Stimulated activated CD4-positive, alpha-beta T cell treated with anti-CD3 and anti-CD28 coated beads, Interleukin-12 subunit alpha, Interleukin-12 subunit beta, amount 100 ng/mL, for 24 hours (primary cell): Measurements from ENCODE around the gene FAM83B.
"Not testable (repeated sequence)": the region's sequence is repeated elsewhere in the genome, so short reads cannot be mapped to it uniquely, and the experiment has no call there.

ENCODE experiments used
- DNase-seq, 2 experiments: peaks; one replicate each; pipeline ENCODE4 v3.0.0-alpha.2; 2020; ENCODE audit warnings: low read depth in 2 of 2

The FAM83B gene

GRCh38 chr6:54898767-54899166, 52.2 kb downstream of the FAM83B start:
- no peak for DNase-seq

- no peak for DNase-seq
These were observed 52.9 kb downstream of the FAM83B start for GRCh38 chr6:54899442-54899841.

DNA sequence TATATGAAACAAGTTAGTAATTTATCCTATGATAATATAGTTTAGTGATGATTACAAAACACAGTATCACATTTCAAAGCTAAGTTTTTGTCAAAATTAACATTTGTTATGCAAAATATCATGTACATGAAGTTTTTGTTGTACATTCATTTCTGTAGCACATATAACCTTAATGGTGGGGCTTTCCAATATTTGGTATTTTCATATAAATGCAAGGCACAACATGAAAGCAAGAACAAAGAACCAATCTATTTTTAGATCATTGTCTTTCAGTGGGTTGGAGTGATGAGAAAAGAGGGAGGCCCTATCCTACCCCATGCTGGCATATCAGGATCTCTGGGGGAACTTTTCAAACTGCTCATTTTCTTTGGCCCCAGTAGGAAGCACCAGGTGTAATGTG, 53.4 kb downstream of the FAM83B start:
- DNase-seq, result no peak

- no peak for DNase-seq
These were observed 54.1 kb downstream of the FAM83B start for GRCh38 chr6:54900666-54901065.

DNA sequence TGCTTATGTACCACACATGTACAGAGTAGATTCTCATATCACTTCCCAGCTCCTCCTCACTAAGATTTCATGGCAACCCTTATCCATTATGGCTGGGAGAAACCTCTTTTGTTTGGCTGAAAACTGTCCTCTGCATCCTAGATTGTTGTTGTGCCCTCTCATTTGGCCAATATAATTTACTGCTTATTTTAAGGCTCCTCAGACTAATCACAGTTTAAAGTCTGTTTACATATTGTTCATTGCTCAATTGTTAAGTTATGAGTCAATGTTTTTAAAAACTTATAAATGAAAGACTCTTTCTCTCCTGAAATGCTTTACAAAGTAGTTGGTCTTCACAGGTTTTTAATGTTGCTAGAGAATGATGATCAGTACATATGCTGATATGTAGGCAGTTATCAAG, 57.3 kb downstream of the FAM83B start:
- no peak for DNase-seq

DNA sequence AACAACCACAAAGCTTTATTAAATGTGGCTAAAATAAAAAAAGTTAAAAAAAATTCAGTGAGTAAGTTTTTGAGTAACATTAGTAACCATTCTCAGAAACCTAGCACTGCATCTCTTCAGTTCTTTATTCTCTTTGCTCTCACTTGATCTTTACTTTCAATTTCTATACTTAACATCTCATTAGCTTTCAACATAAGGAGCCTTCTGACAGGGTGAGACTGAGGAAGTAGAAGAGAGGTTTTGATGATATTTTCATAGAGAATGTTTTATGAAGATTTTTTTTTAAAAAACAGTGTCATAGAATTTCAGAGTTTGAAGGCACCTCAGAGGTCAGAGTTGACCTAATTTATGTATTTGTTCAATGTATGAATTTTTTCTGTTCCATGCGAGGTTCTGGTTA, 60.8 kb downstream of the FAM83B start:
- no peak for DNase-seq

GRCh38 chr6:54909184-54909583, 62.6 kb downstream of the FAM83B start:
- no peak for DNase-seq

DNA sequence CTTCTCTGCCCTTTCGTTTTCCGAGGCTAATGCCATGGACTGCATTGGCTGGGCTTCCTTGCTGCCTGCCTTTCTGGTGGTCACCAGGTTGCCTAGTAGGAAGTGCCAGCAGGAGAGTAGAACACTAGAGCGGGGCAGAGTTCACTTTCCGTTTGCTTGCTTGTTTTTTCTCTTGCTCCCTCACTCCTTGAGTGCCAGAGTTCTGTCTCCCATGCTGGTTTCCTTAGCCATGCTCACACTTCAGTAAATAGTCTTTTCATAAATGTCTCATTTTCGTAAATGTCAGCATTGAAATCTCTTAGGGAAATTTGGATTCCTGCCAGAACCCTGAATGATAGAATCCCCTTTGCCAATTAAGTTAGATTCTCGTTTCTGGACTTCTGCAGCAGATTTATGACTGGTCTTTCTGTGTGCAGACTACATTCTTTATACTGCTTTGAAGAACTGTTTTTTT, 63.9 kb downstream of the FAM83B start:
- no peak for DNase-seq

GRCh38 chr6:54910921-54911320, 64.3 kb downstream of the FAM83B start:
- DNase-seq, result no peak

DNA sequence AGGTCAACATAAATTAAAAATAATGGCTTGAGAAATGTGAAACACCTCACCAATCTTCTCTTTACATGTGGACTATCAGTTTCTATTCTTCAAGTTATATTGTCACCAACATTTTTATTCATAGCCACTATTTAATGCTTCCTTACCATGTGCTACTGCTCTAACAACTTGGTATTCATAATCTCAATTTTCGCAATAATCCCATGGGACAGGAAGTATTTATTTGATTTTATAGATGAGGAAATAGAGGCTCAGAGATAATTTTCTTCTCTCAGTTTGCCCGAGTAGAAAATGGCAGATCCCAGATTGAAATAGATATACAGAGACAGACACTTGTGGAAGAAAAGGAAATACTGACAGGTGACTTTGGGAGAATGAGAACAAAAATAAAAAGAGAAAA, 66.6 kb downstream of the FAM83B start:
- DNase-seq, result no peak

DNA sequence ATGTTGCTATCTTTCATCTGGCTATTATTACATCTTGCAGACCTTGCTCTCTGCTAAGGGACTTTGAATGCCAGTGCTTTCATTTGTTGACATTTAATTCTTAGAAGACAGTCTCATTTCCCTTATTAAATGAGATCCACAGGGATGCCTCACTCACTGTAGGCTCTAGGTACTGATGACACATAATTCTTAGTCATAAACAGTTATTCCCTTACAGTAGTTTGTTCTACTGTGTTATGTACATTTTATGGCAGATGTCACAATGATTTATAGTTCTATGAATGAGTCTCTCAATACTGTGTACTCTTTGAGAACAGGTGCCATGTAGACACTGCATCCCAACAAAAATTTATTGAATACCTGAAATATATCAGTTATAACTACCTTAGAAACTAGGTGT, 70.3 kb downstream of the FAM83B start:
- DNase-seq, result no peak

- no peak for DNase-seq
These were observed 74.1 kb downstream of the FAM83B start for GRCh38 chr6:54920628-54921027.

DNA sequence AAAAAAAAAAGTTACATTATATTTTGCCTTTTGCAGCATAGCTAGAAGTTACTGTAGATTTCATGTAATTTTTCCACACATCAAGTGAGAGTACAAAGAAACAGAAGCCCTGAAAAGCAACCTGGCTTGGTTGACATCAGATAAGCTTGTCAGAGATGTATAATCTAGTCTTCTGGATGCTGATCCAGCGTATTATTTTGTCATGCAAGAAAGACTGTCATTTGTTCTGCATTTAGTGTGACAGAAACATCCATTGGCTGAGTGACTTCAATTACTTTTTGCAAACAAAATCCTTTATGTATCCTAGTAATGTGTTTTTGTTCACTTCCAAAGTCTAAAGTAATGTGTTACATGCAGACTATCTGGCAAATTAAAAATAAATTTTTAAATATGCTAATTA, 75.3 kb downstream of the FAM83B start:
- no peak for DNase-seq

GRCh38 chr6:54929245-54929909, 82.8 kb downstream of the FAM83B start:
- DNase-seq, result no peak

- no peak for DNase-seq
These were observed 86.1 kb downstream of the FAM83B start for GRCh38 chr6:54932622-54933021.

DNA sequence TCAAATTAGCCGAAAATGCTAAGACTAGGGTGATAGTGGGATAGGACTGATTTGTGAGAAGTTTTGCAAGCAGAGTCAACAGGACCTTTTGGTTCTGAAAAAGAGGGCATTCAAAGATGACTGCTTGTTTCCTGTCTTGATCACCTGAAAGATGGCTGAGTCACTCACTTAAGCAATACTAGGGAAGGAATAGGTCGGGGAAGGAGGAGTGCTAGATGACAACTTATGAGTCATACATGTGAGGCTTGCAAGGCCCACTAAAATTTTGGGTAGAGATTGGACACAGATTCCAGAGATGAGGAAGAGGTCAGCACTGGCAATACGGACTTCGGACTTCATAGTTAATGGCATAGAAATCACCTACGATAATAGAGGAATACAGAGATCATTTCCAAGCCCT, 89.2 kb downstream of the FAM83B start:
- no peak for DNase-seq

GRCh38 chr6:54937371-54937770, 90.8 kb downstream of the FAM83B start:
- no peak for DNase-seq

GRCh38 chr6:54957698-54958097, 111.1 kb downstream of the FAM83B start:
- no peak for DNase-seq

- DNase-seq, result no peak
These were observed 111.9 kb downstream of the FAM83B start for GRCh38 chr6:54958446-54958845.

DNA sequence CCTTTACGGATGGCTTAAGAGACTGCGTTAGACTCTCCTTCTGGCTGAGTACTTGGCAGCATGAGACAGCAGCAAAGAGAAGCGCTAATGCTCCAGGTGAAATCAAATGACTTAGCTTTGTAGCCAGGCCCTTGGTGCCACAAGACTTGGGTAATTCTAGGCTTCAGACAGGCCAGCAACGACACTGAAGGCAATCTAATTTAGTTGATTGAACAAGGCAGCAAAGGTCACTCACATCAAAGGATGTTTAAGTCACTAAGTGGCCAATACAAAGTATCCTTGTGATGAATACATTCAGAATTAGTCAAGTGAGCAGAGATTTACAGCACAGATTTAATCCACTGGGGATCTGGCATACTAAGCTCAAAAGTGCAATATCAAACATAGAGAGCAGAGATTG, 113.2 kb downstream of the FAM83B start:
- DNase-seq, result no peak

- not testable (repeated sequence) for DNase-seq
These were observed 114.8 kb downstream of the FAM83B start for GRCh38 chr6:54961372-54961771.

GRCh38 chr6:54970337-54970736, 123.8 kb downstream of the FAM83B start:
- no peak for DNase-seq

GRCh38 chr6:54971825-54972224, 125.3 kb downstream of the FAM83B start:
- no peak for DNase-seq

DNA sequence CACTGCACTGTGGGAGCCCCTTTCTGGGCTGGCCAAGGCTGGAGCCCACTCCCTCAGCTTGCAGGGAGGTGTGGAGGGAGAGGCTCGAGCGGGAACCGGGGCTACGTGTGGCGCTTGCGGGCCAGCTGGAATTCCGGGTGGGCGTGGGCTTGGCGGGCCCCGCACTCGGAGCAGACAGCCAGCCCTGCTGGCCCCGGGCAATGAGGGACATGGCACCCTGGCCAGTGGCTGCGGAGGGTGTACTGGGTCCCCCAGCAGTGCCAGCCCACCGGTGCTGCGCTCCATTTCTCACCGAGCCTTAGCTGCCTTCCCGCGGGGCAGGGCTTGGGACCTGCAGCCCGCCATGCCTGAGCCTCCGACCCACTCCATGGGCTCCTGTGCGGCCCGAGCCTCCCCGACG, 132.6 kb downstream of the FAM83B start:
- DNase-seq, result not testable (repeated sequence)
